Muscle of back (tissue), 11 donors: ENCODE measurements around the gene ZNF785. TPM values are rescaled to one million over a fixed set of nuclear protein-coding genes. Genes with fewer than 3 reads are reported as not detected.
"Not testable (repeated sequence)": the region's sequence is repeated elsewhere in the genome, so short reads cannot be mapped to it uniquely, and the experiment has no call there.

Source experiments
- DNase-seq, 3 donors: peaks; one replicate each; pipeline versions ENCODE4 v3.0.0 to v3.0.0-alpha.2; 2013
- polyA plus RNA-seq, 10 donors: library from polyadenylated mRNA; unstranded; fragments of 120-200 nt; gene quantifications; one replicate each; pipeline ENCODE4 v1.2.1, GENCODE V29; 2013; ENCODE audit not compliant: insufficient read length in 10 of 10

Gene ZNF785
- polyA plus RNA-seq, 10 donors, result 8.2 to 16.8 (median 11.7) TPM

GRCh38 chr16:30540916-30541464, 44.5 kb downstream of the ZNF785 start:
- not testable (repeated sequence) for DNase-seq

- not testable (repeated sequence) for DNase-seq
Observed at GRCh38 chr16:30539986-30540526, 45.4 kb downstream of the ZNF785 start.

DNA sequence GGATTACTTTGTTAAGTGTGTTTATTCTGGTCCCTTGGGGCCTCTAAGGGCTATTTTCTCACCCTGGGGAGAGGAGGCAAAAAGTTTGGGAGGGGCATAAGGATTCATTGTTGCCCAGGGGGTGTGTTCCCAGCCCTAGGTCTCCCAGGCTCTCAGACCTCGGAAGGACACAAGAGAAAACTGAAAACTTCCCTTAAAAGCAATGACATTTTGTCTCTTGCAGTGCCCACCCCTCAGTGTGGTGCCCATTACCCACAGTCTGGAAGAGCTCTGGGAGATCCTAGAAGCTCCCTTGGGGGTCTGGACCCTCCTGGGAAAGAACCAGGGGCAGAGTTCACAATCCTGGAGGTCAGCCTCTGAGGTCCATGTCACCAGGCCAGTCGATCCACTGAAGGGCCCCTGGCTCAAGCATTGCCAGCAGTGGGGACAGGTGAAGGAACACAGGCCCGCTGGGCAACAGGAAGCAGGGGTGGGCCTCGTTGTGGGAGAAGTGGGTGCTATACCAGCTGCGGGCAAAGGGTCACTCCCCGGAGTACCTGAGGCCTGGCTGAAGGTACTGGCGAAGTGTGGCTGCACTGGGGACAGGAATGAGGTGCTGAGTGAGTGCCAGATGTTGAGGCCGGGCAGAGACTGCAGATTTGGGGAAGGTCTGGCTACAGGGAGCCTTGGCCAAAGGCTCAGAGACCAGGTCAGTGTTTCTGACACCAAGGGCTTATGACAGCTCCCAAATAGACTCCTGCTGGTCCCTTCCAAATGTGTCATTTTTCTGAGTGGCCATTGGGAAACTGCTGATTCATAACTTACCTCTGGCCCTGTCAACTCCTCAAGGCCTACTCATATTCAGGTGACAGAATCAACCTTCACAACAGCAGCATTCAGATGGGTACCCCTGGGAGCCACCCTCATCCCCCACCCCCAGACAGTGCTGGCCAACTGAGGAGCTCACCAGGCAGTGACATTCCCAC, 46.2 kb downstream of the ZNF785 start:
- DNase-seq, result no peak

DNA sequence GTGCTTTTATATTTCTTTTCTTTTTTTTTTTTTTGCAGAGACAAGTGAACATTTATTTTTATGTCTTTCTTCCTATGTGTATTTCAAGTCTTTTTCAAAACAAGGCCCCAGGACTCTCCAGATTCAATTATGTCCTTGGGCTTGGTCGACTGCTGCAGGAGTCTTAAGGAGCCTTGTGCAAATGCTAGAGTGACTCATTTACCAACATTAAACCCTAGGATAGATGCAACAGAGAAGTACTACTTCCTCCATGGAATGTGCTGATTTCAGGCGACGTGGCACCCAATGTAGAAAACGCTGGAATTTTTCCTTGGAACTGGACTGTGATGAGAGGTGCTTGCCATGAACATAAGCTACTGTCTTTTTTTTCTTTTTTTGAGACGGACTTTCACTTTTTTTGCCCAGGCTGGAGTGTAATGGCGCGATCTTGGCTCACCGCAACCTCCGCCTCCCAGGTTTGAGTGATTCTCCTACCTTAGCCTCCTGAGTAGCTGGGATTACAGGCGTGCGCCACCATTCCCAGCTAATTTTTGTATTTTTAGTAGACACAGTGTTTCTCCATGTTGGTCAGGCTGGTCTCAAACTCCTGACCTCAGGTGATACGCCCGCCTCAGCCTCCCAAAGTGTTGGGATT, 49.0 kb downstream of the ZNF785 start:
- DNase-seq, result not testable (repeated sequence)

GRCh38 chr16:30535777-30536190, 49.7 kb downstream of the ZNF785 start:
- DNase-seq, result peak; percentile 67 to 89 (median 79)

- no peak for DNase-seq
Observed at GRCh38 chr16:30535106-30535776, 50.3 kb downstream of the ZNF785 start.

DNA sequence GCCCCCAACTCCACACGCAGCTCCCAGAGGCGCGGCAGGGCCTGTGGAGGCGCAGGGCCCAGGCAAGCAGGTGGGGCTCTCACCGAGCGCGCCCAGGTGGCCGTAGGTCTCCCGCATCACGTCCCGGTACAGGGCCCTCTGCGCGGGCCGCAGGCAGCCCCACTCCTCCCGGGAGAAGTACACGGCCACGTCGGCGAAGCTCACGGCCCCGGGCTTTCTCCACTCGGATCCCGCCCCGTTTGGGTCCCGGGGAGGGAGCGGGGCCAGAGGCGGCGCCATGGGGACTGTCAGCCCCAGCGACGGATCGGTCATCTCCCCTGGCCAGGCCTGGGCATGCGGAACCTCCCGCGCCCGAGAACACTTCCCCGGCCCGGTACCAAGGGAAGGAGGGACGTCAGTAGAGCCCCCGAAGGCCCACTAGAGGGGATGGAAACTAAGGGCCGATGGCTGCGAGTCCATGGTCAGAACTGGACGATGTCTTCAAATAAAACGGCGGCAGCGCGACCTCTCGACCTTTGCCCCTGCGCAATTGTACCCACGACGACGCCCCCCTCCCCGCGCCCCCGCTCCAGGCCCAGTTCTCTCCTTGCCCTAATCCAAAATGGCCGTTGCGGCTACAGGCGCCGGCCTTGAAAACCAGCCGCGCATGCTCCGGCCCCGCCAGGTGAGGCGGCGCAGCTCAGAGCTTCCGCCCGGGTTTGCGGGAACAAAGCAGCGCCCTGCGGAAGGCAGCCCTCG, 51.0 kb downstream of the ZNF785 start, which contains the start of gene ZNF747:
Gene ZNF747, minus strand, starts transcription at position 491 of the 738 bp plus-strand sequence. Its CDS starts 179 bp downstream, at position 312.
- peak; percentile 92 to 97 (median 95) for DNase-seq

DNA sequence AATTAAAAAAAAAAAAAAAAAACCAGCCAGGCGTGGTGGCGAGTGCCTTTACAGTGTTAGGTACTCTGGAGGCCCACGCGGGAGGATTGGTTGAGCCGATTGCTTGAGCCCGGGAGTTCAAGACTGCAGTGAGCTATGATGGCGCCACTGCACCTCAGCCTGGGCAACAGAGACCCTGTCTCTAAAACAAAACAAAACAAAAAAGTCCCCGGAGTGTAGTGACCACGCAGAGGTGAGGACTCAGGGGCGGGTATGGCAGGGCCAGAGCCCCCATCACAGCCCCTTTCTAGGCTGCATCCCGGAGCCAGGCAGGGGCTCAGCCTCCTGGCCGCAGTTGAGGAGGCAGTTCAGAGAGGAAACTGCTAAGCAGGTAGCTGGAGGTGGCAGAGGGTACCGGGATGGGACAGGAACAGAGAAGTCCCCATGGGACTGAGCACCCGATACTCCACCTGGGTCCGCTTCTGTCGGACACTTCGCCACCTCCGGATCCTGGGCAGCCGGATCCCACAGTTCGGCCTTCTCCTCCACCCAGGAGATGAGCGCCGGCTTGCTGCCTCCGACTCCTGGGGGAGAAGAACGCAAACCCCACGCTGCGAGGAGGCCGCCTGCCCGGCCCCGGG, 51.6 kb downstream of the ZNF785 start:
- peak in 1 of 3 donors; percentile 36 for DNase-seq

- no peak for DNase-seq
Observed at GRCh38 chr16:30533146-30533522, 52.4 kb downstream of the ZNF785 start.

DNA sequence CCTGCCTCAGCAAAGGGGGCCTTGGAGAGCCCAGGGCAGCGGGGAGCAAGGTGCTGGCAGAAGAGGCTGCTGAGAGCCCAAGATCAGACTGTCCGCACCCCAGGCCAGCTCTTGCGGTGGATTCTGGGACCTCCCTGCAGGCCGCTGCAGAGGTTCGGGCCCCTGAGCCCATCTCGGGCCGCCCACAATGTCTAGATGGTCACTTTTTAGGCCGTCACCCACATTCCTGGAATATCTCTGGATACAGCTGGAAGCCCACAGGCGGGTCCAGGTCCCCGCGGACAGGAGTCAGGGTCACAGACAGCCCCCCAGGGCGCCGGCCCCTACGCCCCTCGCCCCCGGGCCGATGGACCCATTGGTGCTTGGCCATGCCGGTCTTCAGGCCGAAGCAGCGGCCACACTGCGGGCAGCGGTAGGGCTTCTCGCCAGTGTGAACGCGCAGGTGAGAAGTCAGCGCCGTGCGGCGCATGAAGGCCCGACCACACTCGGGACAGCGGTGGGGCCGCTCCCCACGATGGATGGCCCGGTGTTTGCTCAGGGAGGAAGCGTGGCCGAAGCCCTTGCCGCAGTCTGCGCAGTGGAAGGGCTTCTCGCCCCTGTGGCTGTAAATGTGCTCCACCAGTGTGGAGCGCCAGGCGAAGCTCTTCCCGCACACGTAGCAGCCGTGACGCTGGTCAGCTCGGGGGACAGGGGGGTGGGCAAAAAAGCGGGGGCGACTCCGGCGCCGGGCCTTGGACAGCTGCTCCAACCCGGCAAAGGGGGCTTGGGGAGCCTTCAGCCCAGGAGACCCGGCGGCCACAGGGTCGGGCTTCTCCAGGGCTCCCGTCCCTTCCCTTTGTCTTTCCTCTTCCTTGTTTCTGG, 53.0 kb downstream of the ZNF785 start:
- no peak for DNase-seq

Other genes starting within 250 kb of the ZNF785 start
- gene CD2BP2, start 230.4 kb downstream of the ZNF785 start, polyA plus RNA-seq, result 10 to 100 TPM; 28.4 to 43.0 (median 33.1) TPM
- gene TBC1D10B, start 215.2 kb downstream of the ZNF785 start, polyA plus RNA-seq, result 10 to 100 TPM; 26.6 to 33.6 (median 29.4) TPM
- 1,000 to 10,000 TPM; 4,606 to 8,402 (median 7,909) TPM for gene MYL11, start 210.9 kb downstream of the ZNF785 start, polyA plus RNA-seq
- 1 to 10 TPM in 9 of 10 donors, under 1 TPM in 1; 0.94 to 9.0 (median 3.0) TPM for gene SEPTIN1, start 203.1 kb downstream of the ZNF785 start, polyA plus RNA-seq
- gene ZNF48, start 190.3 kb downstream of the ZNF785 start, polyA plus RNA-seq, result 1 to 10 TPM; 4.8 to 8.4 (median 5.9) TPM
- gene ZNF771, start 178.1 kb downstream of the ZNF785 start, polyA plus RNA-seq, result 1 to 10 TPM; 3.0 to 7.0 (median 4.0) TPM
- gene DCTPP1, start 155.7 kb downstream of the ZNF785 start, polyA plus RNA-seq, result 10 to 100 TPM; 22.9 to 38.5 (median 27.9) TPM
- gene SEPHS2, start 139.8 kb downstream of the ZNF785 start, polyA plus RNA-seq, result 10 to 100 TPM; 14.1 to 22.6 (median 15.9) TPM
- 1 to 10 TPM; 1.5 to 8.7 (median 2.7) TPM for gene ITGAL, start 113.0 kb downstream of the ZNF785 start, polyA plus RNA-seq
- gene ZNF768, start 59.1 kb downstream of the ZNF785 start, polyA plus RNA-seq, result 10 to 100 TPM; 22.7 to 31.9 (median 25.3) TPM
- 1 to 10 TPM; 5.7 to 7.6 (median 6.6) TPM for gene ZNF747, start 50.8 kb downstream of the ZNF785 start, polyA plus RNA-seq
- 1 to 10 TPM; 5.6 to 8.5 (median 6.3) TPM for gene ZNF764, start 27.3 kb downstream of the ZNF785 start, polyA plus RNA-seq
- 10 to 100 TPM in 1 of 10 donors, 1 to 10 TPM in 9; 5.9 to 10.1 (median 8.1) TPM for gene ZNF688, start 14.0 kb downstream of the ZNF785 start, polyA plus RNA-seq
- gene ZNF689, start 24.7 kb upstream of the ZNF785 start, polyA plus RNA-seq, result 1 to 10 TPM; 6.4 to 8.8 (median 7.5) TPM
- 10 to 100 TPM; 17.8 to 27.5 (median 22.2) TPM for gene PRR14, start 65.3 kb upstream of the ZNF785 start, polyA plus RNA-seq
- 10 to 100 TPM; 25.1 to 38.8 (median 35.1) TPM for gene FBRS, start 72.7 kb upstream of the ZNF785 start, polyA plus RNA-seq
- 10 to 100 TPM; 19.8 to 25.7 (median 23.4) TPM for gene SRCAP, start 113.5 kb upstream of the ZNF785 start, polyA plus RNA-seq
- gene PHKG2, start 162.7 kb upstream of the ZNF785 start, polyA plus RNA-seq, result 10 to 100 TPM in 8 of 10 donors, 1 to 10 TPM in 2; 8.3 to 15.3 (median 11.9) TPM
- gene CFAP119, start 176.4 kb upstream of the ZNF785 start, polyA plus RNA-seq, result 1 to 10 TPM in 9 of 10 donors, under 1 TPM in 1; 0.42 to 2.0 (median 1.8) TPM
- gene RNF40, start 176.6 kb upstream of the ZNF785 start, polyA plus RNA-seq, result 10 to 100 TPM; 46.0 to 66.6 (median 54.1) TPM
- 10 to 100 TPM; 11.3 to 15.4 (median 12.9) TPM for gene ZNF629, start 201.5 kb upstream of the ZNF785 start, polyA plus RNA-seq